OCI-LY1 (cell line): ENCODE measurements around the gene RYR1.

Experiments
- EZH2 ChIP-seq: fragments of 200-600 bp; sonication (generic), shearing (Covaris generic); IDR thresholded peaks from 2 replicates; pipeline ENCODE4 v1.8.0; 2017; ENCODE audit warnings: borderline replicate concordance, mixed run types, mild to moderate bottlenecking, antibody characterized with exemption, low read length, moderate library complexity, mixed read lengths
- TF ChIP-seq, protein P1 (sequence below): fragments of 200-600 bp; sonication (generic), shearing (Covaris generic); IDR thresholded peaks from 2 replicates; pipeline ENCODE4 v1.5.1; 2017; ENCODE audit warnings: mild to moderate bottlenecking, antibody characterized with exemption, low read length, moderate library complexity, mixed read lengths

- TF ChIP-seq, protein P1, sequence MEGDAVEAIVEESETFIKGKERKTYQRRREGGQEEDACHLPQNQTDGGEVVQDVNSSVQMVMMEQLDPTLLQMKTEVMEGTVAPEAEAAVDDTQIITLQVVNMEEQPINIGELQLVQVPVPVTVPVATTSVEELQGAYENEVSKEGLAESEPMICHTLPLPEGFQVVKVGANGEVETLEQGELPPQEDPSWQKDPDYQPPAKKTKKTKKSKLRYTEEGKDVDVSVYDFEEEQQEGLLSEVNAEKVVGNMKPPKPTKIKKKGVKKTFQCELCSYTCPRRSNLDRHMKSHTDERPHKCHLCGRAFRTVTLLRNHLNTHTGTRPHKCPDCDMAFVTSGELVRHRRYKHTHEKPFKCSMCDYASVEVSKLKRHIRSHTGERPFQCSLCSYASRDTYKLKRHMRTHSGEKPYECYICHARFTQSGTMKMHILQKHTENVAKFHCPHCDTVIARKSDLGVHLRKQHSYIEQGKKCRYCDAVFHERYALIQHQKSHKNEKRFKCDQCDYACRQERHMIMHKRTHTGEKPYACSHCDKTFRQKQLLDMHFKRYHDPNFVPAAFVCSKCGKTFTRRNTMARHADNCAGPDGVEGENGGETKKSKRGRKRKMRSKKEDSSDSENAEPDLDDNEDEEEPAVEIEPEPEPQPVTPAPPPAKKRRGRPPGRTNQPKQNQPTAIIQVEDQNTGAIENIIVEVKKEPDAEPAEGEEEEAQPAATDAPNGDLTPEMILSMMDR, result no peak
- TF ChIP-seq EZH2, result no peak
Observed at GRCh38 chr19:38388349-38389100, 45.0 kb upstream of the RYR1 start, which contains the start of gene SPRED3.
